Measurements from ENCODE around the gene PPM1L.

PPM1L gene

DNA sequence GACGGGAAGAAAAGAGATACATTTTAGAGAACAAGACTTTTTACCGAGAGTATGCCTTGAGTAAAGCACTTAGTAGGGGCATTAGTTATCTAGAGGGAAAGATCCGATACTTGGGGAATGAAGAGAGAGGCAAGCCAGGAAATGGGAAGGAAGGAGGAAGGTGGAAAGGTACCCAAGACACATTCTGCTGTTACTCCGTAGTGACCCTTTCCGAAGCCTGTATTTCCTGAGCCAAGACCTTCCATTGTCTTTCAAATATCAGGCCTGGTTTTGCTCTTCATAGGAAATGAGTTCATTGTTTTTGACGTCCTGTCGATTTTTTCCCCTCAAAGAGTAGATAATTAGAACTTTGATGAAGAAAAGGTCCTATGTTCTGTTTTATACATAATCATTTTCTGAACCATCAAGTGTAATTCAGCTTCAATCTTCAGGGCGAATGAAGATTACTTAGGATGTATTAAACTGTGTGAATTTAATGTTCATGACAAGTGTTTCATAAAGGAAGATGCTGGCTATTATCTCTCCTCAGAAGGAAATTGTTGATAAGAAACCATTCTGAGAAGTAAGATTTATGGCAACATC is 95.7 kb downstream of the PPM1L start:
- DNase-seq (ENCODE audit: low read depth in 2 of 2) = no peak

DNA sequence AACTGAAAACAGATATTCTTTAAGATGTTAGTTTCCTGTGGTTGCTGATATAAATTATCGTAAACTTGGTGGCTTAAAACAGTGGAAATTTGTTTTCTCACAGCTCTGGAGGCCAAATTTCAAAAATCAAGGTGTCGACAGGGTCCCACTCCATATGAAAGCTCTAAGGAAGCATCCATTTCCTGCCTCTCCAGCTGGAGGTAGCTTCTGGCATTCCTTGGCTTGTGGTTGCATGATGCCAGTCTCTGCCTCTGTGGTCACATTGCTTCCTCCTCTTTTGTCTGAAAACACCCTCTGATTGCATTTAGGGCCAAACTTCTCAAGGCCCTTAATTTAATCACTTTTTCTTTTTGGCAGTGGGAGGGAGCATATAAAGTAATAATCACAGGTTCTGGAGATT is 96.8 kb downstream of the PPM1L start:
- DNase-seq (ENCODE audit: low read depth in 2 of 2) = no peak

DNA sequence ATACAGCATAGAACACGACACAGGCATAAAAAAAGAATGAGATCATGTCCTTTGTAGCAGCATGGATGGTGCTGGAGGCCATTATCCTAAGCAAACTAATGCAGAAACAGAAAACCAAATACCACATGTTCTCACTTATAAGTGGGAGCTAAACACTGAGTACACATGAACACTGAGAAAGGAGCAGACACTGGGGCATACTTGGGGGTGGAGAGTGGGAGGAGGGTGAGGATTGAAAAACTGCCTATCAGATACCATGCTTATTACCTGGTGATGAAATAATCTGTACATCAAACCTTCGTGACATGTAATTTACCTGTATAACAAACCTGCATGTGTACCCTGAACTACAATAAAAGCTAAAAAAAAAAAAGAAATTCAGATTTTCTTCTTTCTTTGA is 100.4 kb downstream of the PPM1L start:
- DNase-seq (ENCODE audit: low read depth in 2 of 2) = no peak

DNA sequence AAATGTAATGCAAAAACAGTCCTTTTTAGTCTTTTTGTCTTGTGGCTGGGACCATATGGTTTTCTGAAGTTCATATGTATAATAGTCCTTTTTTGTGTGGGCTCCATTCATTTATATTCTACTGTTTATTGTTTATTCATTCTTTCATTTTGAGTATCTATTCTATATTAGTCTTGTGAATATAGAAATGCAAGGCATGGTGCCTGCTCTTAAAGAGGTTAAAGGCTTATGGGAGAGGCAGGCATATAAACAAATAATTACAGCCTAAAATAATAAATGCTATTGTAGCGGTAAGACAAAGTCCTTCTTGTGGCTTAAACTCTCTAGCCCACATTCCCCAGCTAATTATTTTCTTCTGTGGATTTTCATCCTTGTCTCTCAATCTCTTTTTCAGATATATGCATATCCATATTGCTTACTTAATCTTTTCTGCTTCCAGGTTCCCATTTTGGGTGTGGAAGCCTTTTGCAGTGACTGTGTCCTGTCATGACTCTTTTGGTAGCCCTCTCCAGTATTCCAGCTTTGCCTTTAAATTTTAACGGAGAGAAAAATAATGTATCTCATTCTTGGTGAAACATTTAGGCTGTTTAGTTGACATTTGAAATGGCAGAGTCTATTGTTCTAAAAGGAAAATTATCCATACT is 101.6 kb downstream of the PPM1L start:
- DNase-seq (ENCODE audit: low read depth in 2 of 2) = no peak

DNA sequence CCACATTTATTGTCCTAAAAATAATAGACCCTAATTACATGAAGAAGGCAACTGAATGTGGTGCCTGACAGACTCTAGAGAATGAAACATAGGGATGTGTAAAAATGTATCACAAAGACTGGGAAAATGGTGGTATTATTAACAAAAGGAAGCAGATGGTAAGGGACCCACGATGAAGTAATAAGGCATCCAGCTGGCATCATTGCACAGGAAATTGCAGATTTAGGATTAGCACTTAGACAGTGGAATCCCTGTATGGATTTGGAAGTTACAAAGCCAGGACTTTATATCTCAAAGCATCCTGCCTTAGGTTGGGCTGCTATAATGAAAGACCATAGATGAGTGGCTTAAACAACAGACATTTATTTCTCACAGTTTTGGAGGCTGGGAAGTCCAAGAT is 104.3 kb downstream of the PPM1L start:
- DNase-seq (ENCODE audit: low read depth in 2 of 2) = no peak

DNA sequence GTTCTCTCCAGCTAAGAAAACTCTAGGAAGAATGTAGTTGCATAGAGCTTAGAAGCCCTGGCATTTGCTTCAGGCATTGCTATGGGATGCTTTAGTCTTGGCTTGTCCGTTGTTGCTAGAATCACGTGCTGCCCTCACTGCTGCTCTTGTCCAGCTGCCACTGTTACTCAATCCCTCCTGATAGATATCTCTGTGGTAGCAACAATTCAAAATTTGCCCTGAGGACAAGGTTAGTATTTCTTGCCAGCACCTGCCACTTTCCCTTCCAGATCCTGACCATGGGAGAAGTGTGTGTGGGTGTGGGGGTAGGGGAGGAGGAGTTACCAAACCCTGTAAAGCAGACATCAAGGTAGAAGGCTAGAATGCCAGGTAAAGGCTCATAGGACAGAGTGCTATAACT is 113.8 kb downstream of the PPM1L start:
- DNase-seq (ENCODE audit: low read depth in 2 of 2) = no peak

DNA sequence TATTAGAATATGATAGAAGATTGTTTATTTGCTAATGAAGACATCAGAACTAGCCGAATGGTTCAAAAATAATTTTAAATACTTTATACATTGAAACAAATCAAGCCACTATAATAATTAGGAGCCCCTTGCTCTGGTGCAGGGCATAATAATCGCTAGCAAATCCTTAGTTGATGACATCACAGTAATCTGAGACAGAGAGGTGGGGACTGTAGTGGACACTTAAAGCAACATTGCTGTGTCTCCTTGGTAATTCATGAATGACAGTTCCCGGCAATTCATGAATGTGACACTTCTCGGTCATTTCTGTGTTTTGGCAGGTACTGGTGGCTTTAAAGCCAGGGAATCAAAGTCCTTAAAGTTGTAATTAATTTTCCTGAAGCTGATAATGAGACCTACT is 114.3 kb downstream of the PPM1L start:
- DNase-seq (ENCODE audit: low read depth in 2 of 2) = no peak

DNA sequence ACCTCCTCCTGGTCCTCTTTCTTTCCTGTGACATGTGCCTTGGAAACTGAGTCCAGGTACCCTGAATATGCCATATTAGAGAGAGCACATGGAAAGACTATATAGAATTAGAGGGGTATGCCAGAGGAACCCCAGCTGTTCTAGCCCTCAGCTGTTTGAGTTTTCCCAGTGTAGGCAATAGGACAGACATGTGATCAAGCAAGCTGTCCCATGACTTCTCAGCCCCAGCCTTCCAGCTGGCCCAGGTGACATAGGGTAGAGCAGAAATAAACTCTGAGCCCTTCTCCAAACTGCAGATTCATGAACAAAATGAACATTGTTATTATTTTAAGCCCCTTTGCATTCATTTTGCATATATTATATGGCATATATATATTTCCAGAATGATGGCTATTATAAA is 118.7 kb downstream of the PPM1L start:
- DNase-seq (ENCODE audit: low read depth in 2 of 2) = no peak

DNA sequence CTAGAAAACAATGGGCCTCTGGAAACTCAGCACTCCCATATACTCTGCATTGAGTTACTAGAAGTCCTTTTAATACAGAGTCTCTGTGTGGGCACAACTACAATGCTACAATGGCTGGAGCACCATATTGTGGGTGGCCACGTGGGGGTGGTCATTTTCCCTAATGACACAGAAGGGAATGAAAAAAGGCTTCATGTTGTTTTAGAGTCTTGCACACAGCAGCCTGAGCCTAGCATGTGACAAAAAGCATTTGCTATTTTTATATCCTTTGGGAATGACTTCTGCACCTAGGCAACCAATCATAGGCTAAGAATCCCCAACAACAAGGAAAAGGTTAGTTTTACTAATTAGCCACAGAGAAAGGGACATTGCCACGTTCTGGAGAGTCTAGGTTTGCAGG is 120.6 kb downstream of the PPM1L start:
- no peak for DNase-seq (ENCODE audit: low read depth in 2 of 2)

DNA sequence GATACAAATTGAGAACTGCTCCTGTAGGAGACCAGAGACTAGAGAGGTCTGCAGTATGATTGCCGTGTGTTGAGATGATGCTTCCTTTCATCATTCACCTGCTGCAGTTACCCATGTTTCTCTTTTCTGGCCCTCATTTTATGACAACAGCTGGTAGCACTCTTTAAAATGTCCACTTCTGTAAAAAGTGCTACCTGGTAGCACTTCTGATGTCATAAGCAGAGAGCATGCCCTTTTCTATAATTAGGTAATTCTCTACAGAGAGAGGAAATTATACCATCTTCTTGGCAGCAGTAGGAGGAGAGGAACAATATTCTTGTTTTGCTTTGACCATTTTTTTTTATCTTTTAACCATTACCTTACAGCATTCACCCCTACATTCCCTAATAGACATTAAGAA is 123.8 kb downstream of the PPM1L start:
- no peak for DNase-seq (ENCODE audit: low read depth in 2 of 2)

DNA sequence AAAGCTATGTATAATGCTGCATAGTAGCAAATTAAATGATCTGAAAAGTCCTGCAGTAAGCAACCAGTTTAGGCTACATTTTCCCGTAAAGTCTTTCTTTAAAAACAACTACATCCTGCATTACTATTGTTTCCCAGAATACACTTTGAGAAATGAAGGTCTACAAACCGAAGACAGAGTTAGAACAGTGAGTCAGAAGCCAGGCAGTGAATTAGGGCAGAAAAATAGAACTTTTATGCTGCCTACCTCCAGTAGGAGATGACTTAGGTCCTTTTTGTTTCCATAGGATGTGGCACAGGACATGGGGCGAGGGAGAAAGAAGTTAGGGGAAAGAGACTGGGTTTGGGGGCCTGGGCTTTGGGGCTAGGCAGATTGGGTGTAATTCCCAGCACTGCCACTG is 127.3 kb downstream of the PPM1L start:
- no peak for DNase-seq (ENCODE audit: low read depth in 2 of 2)

DNA sequence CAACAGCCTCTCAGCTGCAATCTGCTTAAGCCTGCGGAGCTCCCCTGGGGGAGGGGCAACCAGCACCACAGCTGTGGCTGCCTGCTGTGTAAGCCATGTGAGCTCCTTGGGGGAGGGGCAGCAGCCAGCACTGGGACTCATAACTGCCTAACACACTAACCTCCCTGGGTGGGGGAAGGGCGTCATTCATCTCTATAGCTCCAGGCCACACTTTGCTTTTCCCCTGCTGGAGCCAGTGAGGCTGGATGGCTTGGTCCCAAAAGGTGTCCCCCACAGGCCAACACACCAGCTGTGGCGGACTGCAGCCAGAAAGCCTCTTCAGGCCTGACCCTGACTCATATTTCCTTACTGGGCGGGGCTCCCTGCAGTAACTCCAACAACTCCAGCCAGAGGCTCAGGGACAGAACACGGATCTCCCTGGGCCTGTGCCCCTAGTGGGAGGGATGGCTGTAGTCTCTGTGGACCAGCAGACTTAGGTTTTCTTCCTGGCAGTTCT is 129.8 kb downstream of the PPM1L start:
- DNase-seq (ENCODE audit: low read depth in 2 of 2) = no peak

DNA sequence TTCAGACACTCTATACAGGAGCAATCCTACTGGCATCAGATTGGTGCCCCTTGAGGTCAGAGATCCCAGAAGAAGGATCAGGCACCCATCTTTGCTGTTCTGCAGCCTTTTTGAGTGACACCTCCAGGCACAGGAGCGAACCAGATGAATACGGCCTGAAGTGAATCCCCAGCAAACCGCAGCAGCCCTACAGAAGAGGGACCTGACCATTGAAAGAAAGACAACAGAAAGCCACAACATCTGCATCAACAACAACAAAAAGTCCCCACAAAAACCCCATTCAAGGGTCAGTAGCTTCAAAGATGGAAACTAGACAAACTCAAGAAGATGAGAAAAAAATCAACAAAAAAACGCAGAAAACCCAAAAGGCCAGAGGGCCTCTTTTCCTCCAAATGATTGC is 130.4 kb downstream of the PPM1L start:
- no peak for DNase-seq (ENCODE audit: low read depth in 2 of 2)

DNA sequence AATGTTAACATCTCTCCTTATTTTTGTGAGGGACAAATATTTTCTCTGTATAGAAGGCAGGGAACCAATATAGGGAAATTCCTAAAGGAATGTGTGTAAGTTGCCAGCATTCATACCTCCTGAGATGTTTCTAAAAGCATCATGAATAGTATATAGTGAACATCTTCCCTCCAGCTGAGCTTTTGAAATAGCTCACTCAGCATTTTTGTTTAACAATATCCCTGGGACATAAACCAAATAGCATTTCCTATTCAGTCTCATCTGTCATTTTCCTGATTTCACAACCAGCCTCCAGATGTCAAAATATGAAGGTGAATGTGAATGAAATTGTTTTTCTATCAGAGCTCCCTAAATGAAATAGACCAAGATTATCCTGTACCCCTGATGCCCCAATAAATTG is 137.2 kb downstream of the PPM1L start:
- DNase-seq (ENCODE audit: low read depth in 2 of 2) = no peak

DNA sequence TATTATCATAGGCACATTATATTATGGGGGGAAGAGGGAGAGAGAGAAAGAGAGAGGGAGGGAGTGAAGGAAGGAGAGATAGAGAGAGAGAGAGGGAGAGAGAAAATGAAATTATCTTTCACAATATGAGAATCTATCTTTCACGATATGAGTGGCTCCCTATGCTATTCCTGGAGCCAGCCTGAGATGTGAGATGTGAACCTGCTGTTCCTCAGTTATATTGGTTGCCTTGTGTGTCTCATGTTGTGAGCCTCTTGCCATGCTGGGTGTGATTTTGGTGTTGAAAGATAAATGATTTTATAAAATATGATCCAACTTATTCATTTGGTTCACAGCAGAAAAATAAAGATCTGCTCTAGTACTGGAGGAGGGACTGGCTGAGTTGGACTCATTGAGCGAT is 148.7 kb downstream of the PPM1L start:
- no peak for DNase-seq (ENCODE audit: low read depth in 2 of 2)

DNA sequence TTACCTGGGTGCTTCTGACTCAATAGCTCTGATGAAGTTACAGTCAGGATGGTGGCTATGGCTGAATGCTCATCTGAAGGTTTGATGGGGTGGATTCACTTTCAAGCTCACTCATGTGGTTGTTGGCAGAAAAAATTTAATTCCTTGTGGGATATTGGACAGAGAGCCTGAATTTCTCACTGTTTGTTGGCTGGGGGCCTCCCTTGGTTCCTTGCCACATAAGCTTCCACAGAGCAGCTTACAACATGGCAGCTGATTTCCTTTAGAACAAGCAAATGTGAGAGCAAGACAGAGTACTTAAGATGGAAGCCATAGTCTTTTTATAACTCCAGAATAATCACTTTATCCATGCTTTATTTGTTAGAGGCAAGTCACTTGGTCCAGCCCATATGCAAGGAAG is 150.6 kb downstream of the PPM1L start:
- DNase-seq (ENCODE audit: low read depth in 2 of 2) = no peak

DNA sequence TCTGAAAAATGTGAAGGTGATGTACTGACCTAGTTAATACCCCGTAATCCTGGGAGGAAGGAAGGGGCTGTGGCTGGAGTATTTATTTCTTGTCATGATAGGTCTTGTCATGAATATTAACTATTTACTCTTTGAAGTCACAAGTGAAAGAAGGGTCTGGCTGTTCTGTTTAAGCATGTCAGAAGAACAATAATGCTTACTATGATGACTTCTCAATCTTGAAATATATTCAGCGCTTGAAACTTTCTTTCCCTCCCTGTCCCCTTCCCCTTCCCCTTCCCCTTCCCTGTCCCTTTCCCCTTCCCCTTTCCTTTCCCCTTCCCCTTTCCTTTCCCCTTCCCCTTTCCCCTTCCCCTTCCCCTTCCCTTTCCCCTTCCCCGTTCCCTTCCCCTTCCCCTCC is 153.9 kb downstream of the PPM1L start:
- DNase-seq (ENCODE audit: low read depth in 2 of 2) = no peak

DNA sequence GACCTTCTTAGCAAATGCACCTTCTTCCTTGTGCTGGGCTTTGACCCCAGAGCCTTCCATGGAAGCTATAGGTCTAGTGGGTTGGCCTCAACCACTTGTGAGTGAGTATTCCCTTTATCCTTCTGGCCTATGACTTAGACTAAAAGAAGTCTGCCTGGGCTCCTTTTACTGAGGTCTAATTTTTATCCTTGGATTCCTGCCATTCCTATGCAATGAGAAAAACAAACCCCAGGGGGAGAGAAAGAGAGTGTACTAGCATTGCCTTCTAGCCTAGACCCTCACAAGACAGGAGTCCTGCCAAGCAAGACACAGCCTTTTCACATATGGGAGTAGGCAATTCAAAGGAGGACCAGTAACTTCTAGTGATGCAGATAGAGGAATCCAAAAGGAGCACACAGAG is 155.4 kb downstream of the PPM1L start:
- DNase-seq (ENCODE audit: low read depth in 2 of 2) = no peak

DNA sequence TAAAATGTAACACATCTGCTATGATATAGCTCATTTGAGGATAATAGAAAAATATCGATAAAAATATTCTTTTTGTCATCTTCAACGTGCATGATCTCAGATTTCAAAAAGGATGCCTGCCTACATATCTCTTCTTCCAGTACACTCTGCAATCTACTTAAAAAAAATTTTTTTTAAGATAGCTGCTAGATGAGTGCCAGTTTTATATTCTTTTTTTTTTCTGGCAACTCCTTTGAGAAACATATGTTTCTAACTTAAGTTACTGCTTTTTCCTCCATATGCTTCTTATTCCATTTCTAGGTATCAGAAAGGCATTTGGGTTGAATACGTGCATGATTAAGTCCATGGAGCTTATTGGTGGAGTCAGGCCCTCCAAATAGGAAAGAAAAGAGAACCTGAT is 160.4 kb downstream of the PPM1L start:
- DNase-seq (ENCODE audit: low read depth in 2 of 2) = no peak

DNA sequence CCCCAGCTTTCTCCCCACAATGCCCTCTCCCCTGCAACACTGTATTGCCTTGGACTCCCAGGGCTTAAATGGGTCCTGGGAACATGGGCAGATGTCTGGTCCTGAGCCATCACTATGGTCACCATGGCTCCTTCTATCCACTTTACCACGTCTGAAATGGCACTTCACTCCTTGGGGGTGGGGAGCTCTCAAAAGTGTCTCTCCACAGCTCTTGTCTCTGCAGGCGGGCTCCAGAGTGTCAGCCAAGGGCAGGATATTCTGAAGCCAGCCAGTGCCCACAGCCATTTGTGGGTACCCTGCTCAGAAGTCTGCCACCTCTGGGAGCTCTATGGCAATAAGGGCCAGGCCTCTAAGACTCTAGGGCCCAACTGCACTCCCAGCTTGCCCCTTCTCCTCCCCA is 163.9 kb downstream of the PPM1L start:
- DNase-seq (ENCODE audit: low read depth in 2 of 2) = no peak

DNA sequence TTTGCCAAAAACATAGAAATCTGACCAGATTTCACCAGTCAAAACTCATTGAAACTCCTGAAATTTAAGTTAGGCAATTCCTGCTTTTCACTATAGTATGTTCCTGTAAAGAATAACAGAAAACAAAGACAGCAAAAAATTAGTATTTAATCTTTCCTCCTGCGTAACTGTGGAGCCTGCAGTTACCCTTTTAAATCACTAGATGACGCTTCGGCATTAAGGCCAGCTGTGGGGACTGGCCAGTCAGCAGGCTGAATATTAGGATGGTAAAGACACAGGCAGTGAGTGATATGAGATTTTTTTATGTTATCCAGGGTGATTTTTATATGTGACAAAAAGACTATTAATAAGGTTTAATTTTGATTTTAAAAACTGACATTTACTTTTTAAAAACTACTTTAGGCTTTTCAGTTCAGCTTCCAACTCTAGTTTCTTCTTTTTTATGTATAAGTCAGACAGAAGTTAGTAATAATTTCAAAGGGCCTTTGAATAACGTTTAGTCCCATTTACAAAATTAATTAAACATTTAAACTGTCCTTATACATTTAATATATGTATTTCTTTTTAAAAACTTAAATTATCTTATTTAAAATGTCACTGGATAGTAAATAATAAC is 165.1 kb downstream of the PPM1L start:
- no peak for DNase-seq (ENCODE audit: low read depth in 2 of 2)

DNA sequence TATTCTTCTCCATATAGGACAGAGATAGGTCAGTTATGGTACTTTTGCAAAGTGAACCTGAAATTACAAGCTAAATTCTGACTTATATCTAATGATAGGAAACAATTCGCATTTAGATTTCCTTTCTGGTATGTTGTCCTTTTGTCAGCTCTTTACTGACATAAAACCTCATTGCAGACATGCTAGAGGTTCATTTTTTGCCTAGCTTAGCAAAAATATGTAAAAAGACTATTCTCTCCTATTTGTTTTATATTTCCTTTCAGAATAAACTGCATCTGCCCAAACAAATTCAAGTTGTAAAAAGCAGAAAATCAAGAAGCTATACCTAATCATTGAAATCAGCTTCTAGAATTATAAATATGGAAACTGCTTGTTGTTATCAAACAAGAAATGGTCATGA is 168.7 kb downstream of the PPM1L start:
- no peak for DNase-seq (ENCODE audit: low read depth in 2 of 2)

DNA sequence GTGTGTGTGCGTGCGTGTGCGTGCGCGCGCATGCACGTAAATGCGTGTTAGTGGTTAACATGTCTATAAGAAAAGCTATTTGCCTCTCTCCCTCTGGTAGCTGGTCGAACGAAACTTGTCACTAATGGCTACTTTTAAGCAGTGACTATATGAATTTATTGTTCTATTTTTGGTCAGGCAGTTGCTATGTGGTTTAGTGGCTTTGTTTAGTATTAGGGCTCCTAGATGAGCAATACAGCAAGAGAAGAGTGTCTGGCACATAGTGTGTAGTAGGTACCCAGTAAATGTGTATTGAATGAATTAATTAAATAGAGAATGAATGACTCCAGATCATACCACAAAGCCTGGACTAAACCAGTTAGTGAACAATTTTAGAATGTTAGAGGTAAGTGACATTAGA is 171.6 kb downstream of the PPM1L start:
- no peak for DNase-seq (ENCODE audit: low read depth in 2 of 2)
